Measurements from ENCODE around the gene ZNF593.

ZNF593 gene

DNA sequence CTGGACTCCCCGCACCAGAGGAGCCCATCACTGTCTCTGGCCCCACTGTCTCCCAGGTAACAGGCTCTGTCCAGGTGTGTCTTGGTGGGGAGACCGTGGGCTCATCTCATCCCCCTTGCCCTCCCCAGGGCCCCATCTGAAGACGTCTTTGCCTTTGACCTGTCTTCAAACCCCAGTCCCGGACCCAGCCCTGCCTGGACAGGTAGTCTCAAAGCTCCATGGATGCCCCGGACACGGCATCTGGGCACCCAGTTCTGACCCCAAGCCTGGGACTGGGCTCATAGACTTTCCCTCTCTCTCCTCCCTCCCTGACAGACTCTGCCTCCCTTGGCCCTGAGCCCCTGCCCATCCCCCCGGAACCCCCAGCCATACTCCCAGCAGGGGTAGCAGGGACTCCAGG is 14.4 kb downstream of the ZNF593 start:
- in situ Hi-C loops (cut with HindIII; ENCODE audit: low sequenced_read_pairs) = no loop called here
- DNase-seq (ENCODE audit: low read depth) = no peak
- TF ChIP-seq, protein P1, sequence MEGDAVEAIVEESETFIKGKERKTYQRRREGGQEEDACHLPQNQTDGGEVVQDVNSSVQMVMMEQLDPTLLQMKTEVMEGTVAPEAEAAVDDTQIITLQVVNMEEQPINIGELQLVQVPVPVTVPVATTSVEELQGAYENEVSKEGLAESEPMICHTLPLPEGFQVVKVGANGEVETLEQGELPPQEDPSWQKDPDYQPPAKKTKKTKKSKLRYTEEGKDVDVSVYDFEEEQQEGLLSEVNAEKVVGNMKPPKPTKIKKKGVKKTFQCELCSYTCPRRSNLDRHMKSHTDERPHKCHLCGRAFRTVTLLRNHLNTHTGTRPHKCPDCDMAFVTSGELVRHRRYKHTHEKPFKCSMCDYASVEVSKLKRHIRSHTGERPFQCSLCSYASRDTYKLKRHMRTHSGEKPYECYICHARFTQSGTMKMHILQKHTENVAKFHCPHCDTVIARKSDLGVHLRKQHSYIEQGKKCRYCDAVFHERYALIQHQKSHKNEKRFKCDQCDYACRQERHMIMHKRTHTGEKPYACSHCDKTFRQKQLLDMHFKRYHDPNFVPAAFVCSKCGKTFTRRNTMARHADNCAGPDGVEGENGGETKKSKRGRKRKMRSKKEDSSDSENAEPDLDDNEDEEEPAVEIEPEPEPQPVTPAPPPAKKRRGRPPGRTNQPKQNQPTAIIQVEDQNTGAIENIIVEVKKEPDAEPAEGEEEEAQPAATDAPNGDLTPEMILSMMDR (IDR thresholded peaks at IDR 0.05; ENCODE audit: low read depth, low read length, missing control alignments) = no peak
- H3K4me3 ChIP-seq (ENCODE audit: low read depth, low read length) = no peak overlapping the region

DNA sequence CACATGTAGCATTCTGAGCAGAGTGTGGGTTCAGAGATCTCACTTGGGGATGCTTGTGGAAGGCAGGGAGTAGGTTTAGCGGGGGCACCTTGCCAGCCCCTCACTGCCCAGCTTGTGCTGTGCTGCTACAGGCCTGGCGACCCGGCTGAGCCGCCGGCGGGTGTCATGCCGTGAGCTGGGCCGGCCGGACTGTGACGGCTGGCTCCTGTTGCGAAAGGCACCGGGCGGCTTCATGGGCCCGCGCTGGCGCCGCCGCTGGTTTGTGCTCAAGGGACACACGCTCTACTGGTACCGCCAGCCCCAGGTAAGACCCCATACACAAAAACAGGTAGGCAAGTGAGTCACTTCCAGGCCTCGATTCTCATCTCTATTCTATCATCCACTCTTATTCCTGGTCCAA is 15.2 kb downstream of the ZNF593 start:
- in situ Hi-C loops (cut with HindIII; ENCODE audit: low sequenced_read_pairs) = no loop called here
- DNase-seq (ENCODE audit: low read depth) = no peak
- TF ChIP-seq, protein P1 (IDR thresholded peaks at IDR 0.05; ENCODE audit: low read depth, low read length, missing control alignments) = no peak
- no peak overlapping the region for H3K4me3 ChIP-seq (ENCODE audit: low read depth, low read length)

DNA sequence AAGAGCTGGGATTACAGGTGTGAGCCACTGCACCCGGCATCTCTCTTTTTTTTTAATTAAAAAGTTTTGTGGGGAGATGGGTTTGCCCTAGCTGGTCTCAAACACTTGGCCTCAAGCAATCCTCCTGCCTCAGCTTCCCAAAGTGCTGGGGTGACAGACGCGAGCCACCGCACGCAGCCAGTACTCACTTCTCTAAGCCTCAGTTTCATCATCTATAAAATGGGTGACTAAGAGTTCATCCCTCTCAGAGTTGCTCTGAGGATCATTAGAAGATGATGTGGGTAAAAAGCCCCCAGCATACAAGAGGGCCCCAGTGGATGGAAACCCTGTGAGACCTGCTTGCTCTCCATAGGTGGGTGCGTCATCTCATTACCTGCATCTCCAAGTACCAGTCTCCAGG is 18.2 kb downstream of the ZNF593 start:
- no peak overlapping the region for H3K4me3 ChIP-seq (ENCODE audit: low read depth, low read length)
- no peak for DNase-seq (ENCODE audit: low read depth)
- in situ Hi-C loops (cut with HindIII; ENCODE audit: low sequenced_read_pairs) = no loop called here
- TF ChIP-seq, protein P1 (IDR thresholded peaks at IDR 0.05; ENCODE audit: low read depth, low read length, missing control alignments) = no peak

DNA sequence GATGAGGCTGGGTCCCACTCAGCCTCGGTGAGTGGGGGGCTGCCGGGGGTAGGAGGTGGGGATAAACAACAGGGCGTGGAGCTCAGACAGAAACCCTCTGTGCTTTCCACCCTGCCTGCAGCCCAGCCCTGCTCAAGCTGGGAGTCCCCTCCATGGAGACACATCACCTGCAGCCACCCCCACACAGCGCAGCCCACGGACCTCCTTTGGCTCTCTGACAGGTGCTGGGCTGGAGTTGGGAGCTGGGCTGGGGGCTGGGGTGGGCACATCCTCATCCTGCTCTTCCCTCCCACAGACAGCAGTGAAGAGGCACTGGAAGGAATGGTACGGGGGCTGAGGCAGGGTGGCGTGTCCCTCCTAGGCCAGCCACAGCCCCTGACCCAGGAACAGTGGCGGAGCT is 18.8 kb downstream of the ZNF593 start:
- no peak for DNase-seq (ENCODE audit: low read depth)
- TF ChIP-seq, protein P1 (IDR thresholded peaks at IDR 0.05; ENCODE audit: low read depth, low read length, missing control alignments) = no peak
- no peak overlapping the region for H3K4me3 ChIP-seq (ENCODE audit: low read depth, low read length)
- in situ Hi-C loops (cut with HindIII; ENCODE audit: low sequenced_read_pairs) = no loop called here

DNA sequence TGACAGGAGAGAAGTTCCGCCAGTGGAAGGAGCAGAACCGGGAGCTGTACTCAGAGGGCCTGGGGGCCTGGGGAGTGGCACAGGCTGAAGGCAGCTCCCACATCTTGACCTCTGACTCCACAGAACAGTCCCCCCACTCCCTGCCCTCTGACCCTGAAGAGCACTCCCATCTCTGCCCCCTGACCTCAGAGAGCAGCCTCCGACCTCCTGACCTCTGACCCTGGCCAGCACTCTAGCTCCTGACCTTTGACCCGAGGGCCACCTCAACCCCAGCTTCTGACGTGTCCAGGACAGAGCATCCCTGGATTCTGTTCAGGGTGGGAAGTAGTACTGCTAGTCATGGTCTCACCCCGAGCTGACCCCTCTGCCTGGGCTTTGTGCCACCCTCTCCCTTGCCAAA is 19.6 kb downstream of the ZNF593 start:
- no peak overlapping the region for H3K4me3 ChIP-seq (ENCODE audit: low read depth, low read length)
- TF ChIP-seq, protein P1 (IDR thresholded peaks at IDR 0.05; ENCODE audit: low read depth, low read length, missing control alignments) = no peak
- DNase-seq (ENCODE audit: low read depth) = no peak
- in situ Hi-C loops (cut with HindIII; ENCODE audit: low sequenced_read_pairs) = no loop called here

DNA sequence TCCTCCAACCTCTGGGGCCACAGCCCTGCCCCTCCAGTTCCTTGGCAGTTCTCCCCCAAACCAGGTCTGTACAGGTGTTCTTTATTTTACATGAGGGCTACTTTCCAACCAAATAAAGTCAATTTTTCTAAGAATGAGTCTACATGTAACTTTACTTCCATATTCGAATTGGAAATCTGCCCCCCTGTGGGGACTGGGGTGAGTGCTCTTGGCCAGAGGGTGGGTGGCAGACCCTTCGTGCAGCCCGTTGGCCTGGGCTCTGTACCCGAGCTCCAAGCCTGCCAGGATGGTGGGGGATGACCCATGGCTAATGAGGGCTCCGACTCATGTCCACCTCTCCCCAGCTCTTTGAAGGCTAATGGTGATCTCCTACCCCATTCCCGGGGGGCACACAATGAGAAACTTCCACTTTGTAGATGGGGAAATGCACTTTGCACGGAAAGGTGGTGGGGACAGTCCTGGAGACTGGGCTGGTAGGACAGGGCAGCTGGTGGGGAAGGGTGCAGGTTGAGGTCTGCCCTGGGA is 20.1 kb downstream of the ZNF593 start:
- in situ Hi-C loops (cut with HindIII; ENCODE audit: low sequenced_read_pairs) = no loop called here
- no peak for DNase-seq (ENCODE audit: low read depth)

More for the DNA sequence above, 20.1 kb downstream of the ZNF593 start:
- no peak overlapping the region for H3K4me3 ChIP-seq (ENCODE audit: low read depth, low read length)
- TF ChIP-seq, protein P1 (IDR thresholded peaks at IDR 0.05; ENCODE audit: low read depth, low read length, missing control alignments) = no peak
